MM.1S (cell line): ENCODE measurements around the gene COPS7B.

Experiments used
- EZH2 ChIP-seq: fragments of 300-600 bp; sonication (generic); optimal IDR thresholded peaks from 2 replicates; pipeline ENCODE3; 2017; ENCODE audit warnings: low read depth, mild to moderate bottlenecking, antibody characterized with exemption, low read length, mixed read lengths
- EZH2phosphoT487 ChIP-seq: fragments of 300-600 bp; sonication (generic); IDR thresholded peaks from 2 replicates; pipeline ENCODE4 v1.6.1; 2018; ENCODE audit warnings: antibody characterized with exemption, low read length
- TF ChIP-seq, protein P1 (sequence below): fragments of 300-600 bp; sonication (generic); IDR thresholded peaks from 2 replicates; pipeline ENCODE4 v1.5.1; 2016; ENCODE audit warnings: antibody characterized with exemption, low read length, mixed read lengths

DNA sequence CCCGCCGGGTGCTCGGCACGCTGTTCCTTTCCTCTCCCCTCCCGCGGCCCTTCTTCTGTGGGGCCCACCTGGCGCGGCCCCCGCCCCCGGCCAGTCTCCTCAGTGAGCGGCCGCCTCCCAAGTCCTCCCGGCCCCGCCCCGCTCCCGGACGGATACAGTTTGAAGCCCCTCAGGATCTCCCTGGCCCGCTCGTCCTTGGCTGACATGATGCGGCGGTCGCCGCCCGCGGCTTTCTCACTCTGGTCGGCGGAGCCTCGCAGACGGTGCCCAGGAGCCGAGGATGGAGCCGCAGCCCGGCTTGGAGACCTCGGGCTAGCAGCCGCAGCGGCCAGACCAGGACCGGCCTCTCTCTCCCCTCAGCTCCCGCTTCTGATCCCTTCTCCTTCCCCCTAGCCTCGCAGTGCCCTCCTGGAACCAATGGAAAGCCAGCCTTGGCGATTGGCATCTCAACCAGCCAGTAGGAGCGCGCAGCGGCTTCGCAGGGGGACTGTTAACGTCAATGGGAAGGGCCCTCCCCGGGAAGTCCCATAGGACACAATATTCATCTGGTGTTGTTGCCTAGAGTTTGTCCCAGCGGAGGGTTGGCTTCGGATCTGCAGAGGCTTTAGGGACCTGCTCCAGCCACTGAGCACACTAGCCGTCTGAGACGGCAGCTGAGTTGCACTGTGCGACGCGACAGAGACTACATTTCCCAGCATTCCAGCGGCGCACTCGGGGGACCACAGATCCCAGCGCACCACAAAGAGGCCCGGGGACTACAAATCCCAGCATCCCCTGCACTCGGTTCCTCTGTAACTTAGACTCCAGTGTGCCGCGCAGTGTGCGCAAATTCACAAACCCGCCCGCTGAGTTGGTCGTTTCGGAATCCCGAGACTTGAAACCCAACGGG lies 5.1 kb upstream of the COPS7B start, which contains the start of gene PDE6D:
- TF ChIP-seq, protein P1, sequence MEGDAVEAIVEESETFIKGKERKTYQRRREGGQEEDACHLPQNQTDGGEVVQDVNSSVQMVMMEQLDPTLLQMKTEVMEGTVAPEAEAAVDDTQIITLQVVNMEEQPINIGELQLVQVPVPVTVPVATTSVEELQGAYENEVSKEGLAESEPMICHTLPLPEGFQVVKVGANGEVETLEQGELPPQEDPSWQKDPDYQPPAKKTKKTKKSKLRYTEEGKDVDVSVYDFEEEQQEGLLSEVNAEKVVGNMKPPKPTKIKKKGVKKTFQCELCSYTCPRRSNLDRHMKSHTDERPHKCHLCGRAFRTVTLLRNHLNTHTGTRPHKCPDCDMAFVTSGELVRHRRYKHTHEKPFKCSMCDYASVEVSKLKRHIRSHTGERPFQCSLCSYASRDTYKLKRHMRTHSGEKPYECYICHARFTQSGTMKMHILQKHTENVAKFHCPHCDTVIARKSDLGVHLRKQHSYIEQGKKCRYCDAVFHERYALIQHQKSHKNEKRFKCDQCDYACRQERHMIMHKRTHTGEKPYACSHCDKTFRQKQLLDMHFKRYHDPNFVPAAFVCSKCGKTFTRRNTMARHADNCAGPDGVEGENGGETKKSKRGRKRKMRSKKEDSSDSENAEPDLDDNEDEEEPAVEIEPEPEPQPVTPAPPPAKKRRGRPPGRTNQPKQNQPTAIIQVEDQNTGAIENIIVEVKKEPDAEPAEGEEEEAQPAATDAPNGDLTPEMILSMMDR = no peak
- TF ChIP-seq EZH2phosphoT487 (no peak), EZH2 (no peak)
